ENCODE measurements around the gene CLEC19A.

The CLEC19A gene

DNA sequence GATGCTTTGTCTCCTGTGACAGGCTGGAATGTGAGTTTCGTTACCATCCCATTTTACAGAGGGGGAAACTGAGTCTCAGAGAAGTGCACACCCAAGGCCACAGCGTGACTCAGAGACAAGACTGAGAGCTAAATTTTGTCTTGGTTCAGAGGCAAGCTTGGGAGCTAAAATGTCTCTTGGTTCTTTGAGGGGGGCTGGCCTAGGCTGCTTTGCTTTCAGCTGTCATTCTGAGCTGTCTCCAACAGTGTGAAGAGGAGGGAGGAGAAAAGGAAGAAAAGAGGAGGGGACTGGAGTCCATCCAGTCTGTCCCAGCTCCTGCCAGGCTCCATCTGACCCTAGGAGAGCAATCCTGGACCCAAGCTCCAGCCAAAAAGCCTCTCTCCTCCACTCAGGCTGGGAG lies at the start of gene CLEC19A:
TSS of gene CLEC19A (plus strand) at position 301 of the 400 bp plus-strand sequence. CDS start 121 bp downstream, outside the sequence.
- TF ChIP-seq POLR2A (IDR thresholded peaks at IDR 0.05; ENCODE audit: low read length) (no peak), GATA1 (IDR thresholded peaks at IDR 0.05; ENCODE audit: low read depth, low read length) (no peak)
- no peak for DNase-seq

GRCh38 chr16:19235886-19236285 lies 49.6 kb upstream of the CLEC19A start:
- TF ChIP-seq POLR2A (IDR thresholded peaks at IDR 0.05; ENCODE audit: low read length) (no peak), GATA1 (IDR thresholded peaks at IDR 0.05; ENCODE audit: low read depth, low read length) (no peak)
- DNase-seq: no peak

- no peak for TF ChIP-seq GATA1 (IDR thresholded peaks at IDR 0.05; ENCODE audit: low read depth, low read length)
- no peak for TF ChIP-seq POLR2A (IDR thresholded peaks at IDR 0.05; ENCODE audit: low read length)
- no peak for DNase-seq
These were observed 48.8 kb upstream of the CLEC19A start for GRCh38 chr16:19236561-19237209.

GRCh38 chr16:19238406-19238805 lies 47.1 kb upstream of the CLEC19A start:
- no peak for DNase-seq
- TF ChIP-seq GATA1 (IDR thresholded peaks at IDR 0.05; ENCODE audit: low read depth, low read length): no peak

DNA sequence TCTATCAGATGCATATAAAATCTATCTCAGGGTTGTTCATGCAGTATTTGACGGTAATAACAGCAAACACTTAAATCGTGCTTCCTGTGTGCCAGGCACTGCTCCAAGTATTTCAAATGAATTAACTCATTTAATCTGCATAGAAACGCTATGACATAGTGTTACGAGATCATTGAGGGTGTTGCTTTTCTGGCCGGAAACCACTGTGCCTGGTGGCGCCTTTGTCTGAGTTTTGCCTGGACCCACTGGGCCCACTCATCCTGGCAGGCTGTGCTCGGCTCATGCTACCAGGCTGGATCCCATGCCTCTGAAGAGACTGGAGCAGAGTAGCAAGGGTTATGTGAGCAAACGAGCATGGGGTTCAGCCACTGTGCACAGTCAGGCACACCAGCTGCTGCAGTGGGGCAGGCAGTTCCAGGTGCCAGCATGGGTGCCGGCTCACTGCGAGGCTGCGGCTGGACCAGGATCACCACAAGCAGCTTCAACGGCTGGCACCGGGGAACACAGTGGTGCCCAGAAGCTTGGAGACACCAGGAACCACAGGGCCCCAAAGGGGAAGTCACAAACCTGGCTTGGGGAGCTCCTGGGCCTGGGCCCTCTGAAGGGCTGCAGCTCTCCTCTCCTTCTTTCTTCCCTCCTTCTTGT lies 45.9 kb upstream of the CLEC19A start:
- TF ChIP-seq GATA1 (IDR thresholded peaks at IDR 0.05; ENCODE audit: low read depth, low read length) (no peak), POLR2A (IDR thresholded peaks at IDR 0.05; ENCODE audit: low read length) (no peak)
- no peak for DNase-seq

DNA sequence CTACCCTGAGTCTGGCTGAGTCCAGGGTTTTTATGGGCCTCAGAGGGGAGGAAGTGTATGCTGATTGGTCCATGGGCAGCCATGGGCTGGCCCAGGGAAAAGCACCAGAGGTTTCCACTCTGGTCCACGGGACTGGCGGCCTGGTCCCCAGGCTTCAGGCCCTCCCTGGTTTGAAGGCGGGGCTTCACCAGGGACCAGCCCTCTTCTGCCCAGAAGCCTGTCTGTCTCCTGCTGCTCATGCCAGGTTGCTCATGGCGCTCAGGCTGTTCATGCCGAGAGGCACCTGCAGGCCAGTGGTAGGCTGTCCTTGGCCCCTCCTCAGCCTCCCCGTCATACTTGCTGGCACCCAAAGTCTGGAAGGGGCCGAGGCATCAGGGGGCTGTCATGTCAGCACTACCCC lies 45.0 kb upstream of the CLEC19A start:
- TF ChIP-seq GATA1 (IDR thresholded peaks at IDR 0.05; ENCODE audit: low read depth, low read length) (no peak), POLR2A (IDR thresholded peaks at IDR 0.05; ENCODE audit: low read length) (no peak)
- DNase-seq: no peak

- no peak for TF ChIP-seq GATA1 (IDR thresholded peaks at IDR 0.05; ENCODE audit: low read depth, low read length)
- TF ChIP-seq POLR2A (IDR thresholded peaks at IDR 0.05; ENCODE audit: low read length): no peak
- no peak for DNase-seq
These were observed 44.0 kb upstream of the CLEC19A start for GRCh38 chr16:19241512-19241911.

DNA sequence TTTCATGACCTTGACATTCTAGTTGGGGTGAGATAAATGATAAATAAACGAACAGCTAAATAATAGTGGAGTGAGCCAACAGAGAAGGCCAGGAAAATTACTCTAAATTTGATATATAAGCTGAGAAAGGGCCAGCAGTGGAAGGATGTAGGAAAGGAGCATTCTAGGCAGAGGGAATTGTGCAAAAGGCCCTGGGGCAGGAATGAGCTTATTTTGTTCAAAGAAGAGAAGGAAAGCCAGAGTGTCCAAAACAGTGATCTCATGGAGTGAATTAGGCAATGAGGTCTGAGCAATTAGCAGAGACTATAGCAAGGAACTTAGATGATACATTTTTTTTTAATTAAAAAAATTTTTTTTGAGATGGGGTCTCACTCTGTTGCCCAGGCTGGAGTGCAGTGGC lies 43.3 kb upstream of the CLEC19A start:
- no peak for DNase-seq
- no peak for TF ChIP-seq POLR2A (IDR thresholded peaks at IDR 0.05; ENCODE audit: low read length)
- TF ChIP-seq GATA1 (IDR thresholded peaks at IDR 0.05; ENCODE audit: low read depth, low read length): no peak

DNA sequence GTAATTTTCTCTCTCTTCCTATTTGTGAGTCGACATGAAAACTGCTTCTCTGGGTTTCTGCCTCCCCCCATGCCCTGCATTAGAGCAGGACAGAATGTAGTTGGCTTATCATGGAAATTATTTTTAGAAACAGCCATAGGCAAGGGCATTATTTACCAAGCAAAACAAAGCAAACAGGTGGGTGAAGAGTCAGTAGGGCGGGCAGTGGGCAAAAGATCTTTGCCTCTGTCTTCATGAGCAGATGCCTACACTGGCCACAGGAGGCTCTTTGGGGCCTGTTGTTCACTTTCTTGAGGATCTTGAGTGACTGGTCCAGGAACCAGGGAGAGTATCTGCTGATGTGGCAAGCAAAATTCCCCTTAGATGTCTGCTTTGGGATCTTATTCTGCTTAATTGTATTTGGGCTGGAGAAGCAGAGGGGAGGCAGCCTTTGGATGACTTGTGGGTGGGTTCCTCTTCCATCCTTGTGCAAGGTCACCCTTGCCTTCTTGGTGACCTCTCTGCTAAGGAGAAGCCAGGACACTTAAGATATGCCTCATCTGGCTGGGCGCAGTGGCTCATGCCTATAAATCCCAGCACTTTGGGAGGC lies 42.5 kb upstream of the CLEC19A start:
- DNase-seq: no peak

GRCh38 chr16:19245326-19245925 lies 40.1 kb upstream of the CLEC19A start:
- no peak for TF ChIP-seq POLR2A (IDR thresholded peaks at IDR 0.05; ENCODE audit: low read length)
- TF ChIP-seq GATA1 (IDR thresholded peaks at IDR 0.05; ENCODE audit: low read depth, low read length): no peak
- DNase-seq: no peak

More for the DNA sequence above, 42.5 kb upstream of the CLEC19A start:
- TF ChIP-seq POLR2A (IDR thresholded peaks at IDR 0.05; ENCODE audit: low read length): no peak
- TF ChIP-seq GATA1 (IDR thresholded peaks at IDR 0.05; ENCODE audit: low read depth, low read length): no peak

GRCh38 chr16:19252904-19253303 lies 32.6 kb upstream of the CLEC19A start:
- TF ChIP-seq GATA1 (IDR thresholded peaks at IDR 0.05; ENCODE audit: low read depth, low read length): no peak
- no peak for TF ChIP-seq POLR2A (IDR thresholded peaks at IDR 0.05; ENCODE audit: low read length)
- DNase-seq: no peak

DNA sequence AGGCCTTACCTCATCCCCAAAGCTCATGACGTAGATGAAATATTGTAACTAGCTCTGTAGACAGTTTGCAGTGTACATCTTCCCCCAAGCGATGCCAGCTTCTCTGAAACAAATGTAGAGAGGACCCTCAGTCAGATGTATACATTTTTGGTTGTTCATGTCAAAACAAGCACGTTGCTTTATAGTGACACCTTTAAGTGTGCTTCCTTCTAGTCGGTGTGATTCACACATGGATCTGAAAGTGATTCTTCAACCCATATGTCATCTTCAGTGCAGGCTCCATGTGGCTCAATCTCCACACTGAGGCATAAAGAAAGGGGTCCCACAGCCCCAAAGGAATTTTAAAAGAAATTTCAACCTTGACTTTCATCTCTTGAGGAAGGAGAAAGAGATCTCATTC lies 30.9 kb upstream of the CLEC19A start:
- no peak for TF ChIP-seq POLR2A (IDR thresholded peaks at IDR 0.05; ENCODE audit: low read length)
- no peak for TF ChIP-seq GATA1 (IDR thresholded peaks at IDR 0.05; ENCODE audit: low read depth, low read length)
- no peak for DNase-seq

DNA sequence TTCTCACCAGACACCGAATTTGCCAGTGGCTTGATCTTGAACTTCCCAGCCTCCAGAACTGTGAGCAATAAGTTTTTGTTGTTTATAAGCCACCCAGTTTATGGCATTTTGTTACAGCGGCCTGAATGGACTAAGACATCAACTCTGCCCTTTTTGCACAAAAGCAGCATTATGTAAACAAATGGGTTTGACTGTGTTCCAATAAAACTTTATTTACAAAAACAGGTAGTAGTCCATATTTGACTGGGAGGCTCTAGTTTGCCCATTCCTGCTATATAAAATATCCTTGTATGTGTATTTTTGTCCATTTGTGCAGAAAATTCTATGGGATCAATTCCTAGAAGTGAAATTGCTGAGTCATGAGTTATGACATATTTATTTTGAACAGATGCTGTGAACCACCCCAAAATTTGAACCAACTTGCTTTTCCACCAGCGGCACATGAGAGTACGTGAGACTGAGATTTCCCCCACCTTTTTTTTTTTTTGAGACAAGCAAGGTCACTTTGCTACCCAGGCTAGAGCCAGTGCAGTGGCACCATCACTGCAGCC lies 21.3 kb upstream of the CLEC19A start:
- no peak for TF ChIP-seq GATA1 (IDR thresholded peaks at IDR 0.05; ENCODE audit: low read depth, low read length)
- DNase-seq: no peak

DNA sequence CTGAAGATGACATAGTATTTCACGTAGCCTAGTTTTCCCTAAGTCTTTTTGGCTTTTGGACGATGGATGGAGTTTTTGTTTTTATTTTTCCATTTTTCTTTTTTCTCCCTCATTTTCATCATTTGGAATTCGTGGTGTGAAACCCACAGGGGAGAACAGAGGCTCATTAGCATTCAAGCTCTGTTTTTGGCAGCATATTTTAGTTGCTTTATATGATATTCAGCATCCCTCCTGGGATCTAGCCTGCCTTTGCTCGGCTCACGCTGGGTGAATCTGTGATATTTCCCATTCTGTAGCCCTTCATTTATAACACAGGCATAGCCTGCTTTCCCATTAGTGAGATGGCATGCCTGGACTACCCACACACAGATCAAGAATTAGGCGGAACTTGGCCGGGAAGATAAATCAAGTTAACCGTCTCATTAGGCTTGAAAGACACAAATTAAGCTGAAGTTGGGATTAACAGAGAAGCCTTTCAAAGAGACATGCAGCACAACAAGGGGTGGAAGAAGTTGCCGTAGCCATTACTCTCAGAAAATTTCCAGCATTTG lies 20.1 kb upstream of the CLEC19A start:
- TF ChIP-seq POLR2A (IDR thresholded peaks at IDR 0.05; ENCODE audit: low read length) (no peak), GATA1 (IDR thresholded peaks at IDR 0.05; ENCODE audit: low read depth, low read length) (no peak)
- no peak for DNase-seq
